ENCODE measurements around the gene RPS27A.
A peak's percentile ranks its signal among the peaks of the same experiment; 100 is the strongest.

The RPS27A gene

DNA sequence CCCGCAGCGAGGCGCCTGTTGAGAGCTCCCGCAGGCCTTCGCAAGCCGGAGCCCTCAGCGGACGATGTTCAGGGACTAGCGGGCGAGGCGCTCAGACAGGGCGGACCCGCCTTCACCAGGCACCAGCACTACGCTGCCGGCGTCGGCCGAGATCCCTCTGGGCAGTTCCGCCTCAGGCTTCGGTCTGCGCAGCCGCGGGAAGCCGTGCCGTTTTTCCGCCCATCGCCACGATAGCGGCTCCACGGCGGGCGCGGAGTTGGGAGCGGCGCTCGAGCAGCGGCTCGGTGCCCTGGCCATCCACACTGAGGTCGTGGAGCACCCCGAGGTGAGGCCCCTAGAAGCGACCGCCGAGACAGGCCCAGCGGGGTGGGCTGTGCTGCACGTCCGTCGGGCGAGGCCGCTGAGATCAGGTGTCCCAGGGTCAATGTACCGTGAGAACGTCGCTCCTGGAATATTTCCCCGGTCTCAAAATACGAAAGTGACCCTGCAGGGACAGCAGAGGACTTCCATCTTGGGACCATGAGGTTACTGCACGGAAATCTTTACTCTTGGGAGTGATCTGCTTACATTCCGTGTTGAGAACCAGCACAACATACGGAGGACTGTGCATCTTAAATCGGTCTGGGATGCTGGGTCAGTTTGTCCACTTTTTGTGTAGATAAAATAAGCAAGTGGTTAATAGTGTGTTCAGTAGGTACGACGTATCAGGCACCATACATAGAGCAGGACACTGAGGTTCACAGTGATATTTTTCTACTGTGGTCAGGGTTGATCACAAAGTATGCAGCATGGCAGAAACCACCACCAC, 49.8 kb downstream of the RPS27A start:
- peak overlapping the region; percentile 83 to 89 (median 85) for H3K4me2 ChIP-seq
- peaks cover 6 to 19% (median 12%) of the 10 kb centered on the region in 10 experiments; a peak in 17 of 20 replicates for H3K4me1 ChIP-seq
- peaks cover 6 to 37% (median 13%) of the 10 kb centered on the region in 11 experiments; a peak in 14 of 22 replicates for H3K36me3 ChIP-seq
- H4K20me1 ChIP-seq: no peaks in the 10 kb centered on the region
- H3K27ac ChIP-seq: peak overlapping the region; percentile 68 to 87 (median 77)
- H3K27me3 ChIP-seq: no peaks in the 10 kb centered on the region
- no peak for TF ChIP-seq Cebpa-rat (IDR thresholded peaks at IDR 0.05)
- H3K9me3 ChIP-seq (replicated peaks in 1 of 11): no peaks in the 10 kb centered on the region
- peak overlapping the region; percentile 63 to 83 (median 71) for H3K4me3 ChIP-seq
- peak overlapping the region; percentile 73 to 89 (median 82) for H3K9ac ChIP-seq

DNA sequence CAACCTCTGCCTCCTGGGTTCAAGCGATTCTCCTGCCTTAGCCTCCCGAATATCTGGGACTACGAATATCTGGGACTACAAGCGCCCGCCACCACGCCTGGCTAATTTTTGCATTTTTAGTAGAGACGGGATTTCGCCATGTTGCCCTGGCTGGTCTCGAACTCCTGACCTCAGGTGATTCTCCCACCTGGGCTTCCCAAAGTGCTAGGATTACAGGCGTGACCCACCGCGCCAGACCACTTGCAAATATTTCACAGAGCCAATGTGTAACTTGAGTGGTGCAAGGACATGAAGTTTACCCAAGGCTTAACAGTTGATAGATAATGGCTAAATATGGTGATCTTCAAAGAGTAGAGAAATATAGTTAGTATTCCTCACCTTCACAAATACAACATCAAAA, 50.6 kb downstream of the RPS27A start:
- H3K27ac ChIP-seq: no peak overlapping the region
- no peaks in the 10 kb centered on the region for H3K9me3 ChIP-seq (replicated peaks in 1 of 11)
- peaks cover 0 to 2% (median 0%) of the 10 kb centered on the region in 11 experiments; a peak in 1 of 22 replicates for H4K20me1 ChIP-seq
- H3K4me1 ChIP-seq: peaks cover 6 to 19% (median 12%) of the 10 kb centered on the region in 10 experiments; a peak in 17 of 20 replicates
- H3K27me3 ChIP-seq: no peaks in the 10 kb centered on the region
- peak overlapping the region; percentile 83 to 89 (median 85) for H3K4me2 ChIP-seq
- TF ChIP-seq Cebpa-rat (IDR thresholded peaks at IDR 0.05): no peak
- H3K36me3 ChIP-seq: peaks cover 7 to 45% (median 16%) of the 10 kb centered on the region in 11 experiments; a peak in 17 of 22 replicates
- H3K4me3 ChIP-seq: peak overlapping the region; percentile 63 to 83 (median 71); a peak in 16 of 20 replicates
- peak overlapping the region in 2 of 11 experiments; percentile 81 to 88; a peak in 4 of 22 replicates for H3K9ac ChIP-seq

Measured in BLaER1 treated with 17β-estradiol and CSF1 and Interleukin-3, amounts not matched to agents 10 nM and 100 nM (cell line).